Measurements from ENCODE around the gene C19orf44.

- TF ChIP-seq CTCF (IDR thresholded peaks at IDR 0.05; ENCODE audit: low read depth, low read length) (no peak), EZH2phosphoT487 (IDR thresholded peaks at IDR 0.05; ENCODE audit: low read depth) (no peak)
These were observed 24.9 kb downstream of the C19orf44 start for GRCh38 chr19:16520986-16521624.

All from OCI-LY3 (cell line).